Hepatic stellate cell (primary cell): ENCODE results near the gene ING2.
"Not testable (repeated sequence)": the region's sequence is repeated elsewhere in the genome, so short reads cannot be mapped to it uniquely, and the experiment has no call there.

Experiments
- DNase-seq: peaks from one replicate; pipeline ENCODE4 v3.0.0; 2011; ENCODE audit warnings: low spot score

Gene ING2

DNA sequence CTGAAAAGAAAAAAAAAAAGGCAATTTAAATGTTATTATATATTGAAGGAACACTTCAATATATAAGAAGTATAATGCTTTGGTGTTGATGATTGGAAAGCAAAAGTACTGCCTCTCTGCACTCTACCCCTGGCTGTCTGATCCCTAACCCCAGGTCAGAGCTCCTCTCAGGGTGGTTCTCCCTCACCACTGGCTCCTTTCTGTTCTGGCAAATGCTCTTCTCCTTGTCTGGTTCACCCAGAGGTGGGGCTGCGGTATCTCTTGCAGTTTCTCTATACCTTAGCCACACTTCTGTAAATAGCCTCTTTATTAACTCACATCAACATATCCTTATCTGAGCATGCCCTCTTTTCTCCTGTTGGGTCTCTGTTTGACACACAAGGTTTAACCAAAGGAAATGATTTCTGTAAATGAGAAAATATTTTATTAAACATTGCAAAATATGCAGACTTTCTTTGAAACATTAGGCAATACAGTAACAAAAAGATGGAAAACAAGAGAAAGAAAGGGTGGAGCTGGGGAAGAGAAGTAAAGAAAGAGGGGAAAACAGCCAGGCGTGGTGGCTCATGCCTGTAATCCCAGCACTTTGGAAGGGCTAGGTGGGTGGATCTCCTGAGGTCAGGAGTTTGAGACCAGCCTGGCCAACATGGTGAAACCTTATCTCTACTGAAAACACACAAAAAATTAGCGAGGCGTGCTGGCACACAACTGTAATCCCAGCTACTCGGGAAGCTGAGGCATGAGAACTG lies 45.7 kb downstream of the ING2 start:
- no peak for DNase-seq

DNA sequence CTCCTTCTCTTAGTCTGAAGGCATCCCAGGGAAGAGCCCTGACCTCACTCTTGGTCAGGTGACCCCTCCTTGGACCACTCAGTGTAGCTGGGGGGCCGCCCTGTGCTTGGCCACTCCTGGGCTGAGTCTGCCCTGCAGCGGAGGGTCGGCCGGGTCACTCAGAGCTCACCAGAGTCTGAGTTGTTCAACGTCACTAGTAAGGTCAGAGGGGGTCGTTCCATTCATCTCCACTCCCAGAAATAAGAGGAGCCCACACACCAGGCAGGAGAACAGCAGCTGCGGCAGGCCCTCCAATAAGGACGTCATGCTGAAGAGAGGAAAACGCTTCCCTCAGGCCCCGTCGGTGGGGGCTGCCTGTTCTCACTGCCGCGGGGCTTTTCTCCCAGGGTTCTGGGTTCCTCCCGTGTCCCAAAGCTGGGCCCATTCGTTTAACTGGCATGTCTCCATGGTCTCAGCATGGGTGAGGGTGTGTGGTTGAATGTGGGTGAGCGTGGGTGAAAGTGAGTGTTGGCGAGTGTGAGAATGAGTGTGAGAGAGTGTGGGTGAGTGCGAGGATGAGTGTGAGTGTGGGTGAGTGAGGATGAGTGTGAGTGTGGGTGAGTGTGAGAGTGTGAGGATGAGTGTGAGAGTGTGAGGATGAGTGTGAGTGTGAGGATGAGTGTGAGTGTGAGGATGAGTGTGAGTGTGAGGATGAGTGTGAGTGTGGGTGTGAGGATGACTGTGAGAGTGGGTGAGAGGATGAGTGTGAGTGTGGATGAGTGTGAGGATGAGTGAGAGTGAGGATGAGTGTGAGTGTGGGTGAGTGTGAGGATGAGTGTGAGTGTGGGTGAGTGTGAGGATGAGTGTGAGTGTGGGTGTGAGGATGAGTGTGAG lies 47.7 kb downstream of the ING2 start:
- no peak for DNase-seq

DNA sequence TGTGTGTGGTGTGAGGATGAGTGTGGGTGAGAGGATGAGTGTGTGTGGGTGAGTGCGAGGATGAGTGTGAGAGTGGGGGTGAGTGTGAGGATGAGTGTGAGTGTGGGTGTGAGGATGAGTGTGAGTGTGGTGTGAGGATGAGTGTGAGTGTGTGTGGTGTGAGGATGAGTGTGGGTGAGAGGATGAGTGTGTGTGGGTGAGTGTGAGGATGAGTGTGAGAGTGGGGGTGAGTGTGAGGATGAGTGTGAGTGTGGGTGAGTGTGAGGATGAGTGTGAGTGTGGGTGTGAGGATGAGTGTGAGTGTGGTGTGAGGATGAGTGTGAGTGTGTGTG lies 48.3 kb downstream of the ING2 start:
- DNase-seq: not testable (repeated sequence)

DNA sequence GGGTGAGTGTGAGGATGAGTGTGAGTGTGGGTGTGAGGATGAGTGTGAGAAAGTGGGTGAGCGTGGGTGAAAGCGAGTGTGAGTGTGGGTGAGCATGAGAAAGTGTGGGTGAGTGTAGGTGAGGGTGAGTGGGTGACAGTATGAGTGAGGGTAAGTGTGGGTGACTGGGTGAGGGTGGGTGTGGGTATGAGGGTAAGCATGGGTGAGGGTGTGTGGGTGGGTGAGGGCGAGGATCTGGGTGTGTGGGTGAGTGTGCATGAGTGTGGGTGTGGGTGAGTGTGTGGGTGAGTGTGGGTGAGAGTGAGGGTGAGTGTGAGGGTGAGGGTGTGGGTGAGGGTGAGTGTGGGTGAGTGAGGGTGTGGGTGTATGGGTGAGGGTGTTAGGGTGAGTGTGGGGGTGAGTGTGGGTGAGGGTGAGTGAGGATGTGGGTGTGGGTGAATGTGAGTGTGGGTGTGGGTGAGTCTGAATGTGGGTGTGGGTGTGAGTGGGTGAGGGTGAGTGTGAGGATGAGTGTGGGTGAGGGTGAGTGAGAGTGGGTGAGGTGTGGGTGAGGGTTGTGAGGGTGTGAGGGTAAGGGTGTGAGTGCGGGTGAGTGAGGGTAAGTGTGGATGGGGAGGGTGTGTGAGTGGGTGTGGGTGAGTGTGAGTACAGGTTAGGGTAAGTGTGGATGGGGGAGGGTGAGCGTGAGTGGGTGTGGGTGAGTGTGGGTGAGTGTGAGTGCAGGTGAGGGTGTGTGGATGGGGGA lies 48.9 kb downstream of the ING2 start:
- DNase-seq: no peak

DNA sequence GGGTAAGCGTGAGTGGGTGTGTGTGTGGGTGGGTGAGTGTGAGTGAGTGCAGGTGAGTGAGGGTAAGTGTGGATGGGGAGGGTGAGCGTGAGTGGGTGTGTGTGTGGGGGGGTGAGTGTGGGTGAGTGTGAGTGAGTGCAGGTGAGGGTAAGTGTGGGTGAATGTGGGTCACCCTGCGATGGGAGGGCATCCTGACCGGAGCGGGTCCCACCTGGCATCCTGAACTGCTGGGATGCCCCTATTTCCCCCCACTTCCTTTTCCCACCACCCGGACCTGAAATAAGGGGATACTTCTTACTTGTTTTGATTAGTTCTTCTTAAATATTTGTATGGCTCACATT lies 49.5 kb downstream of the ING2 start:
- DNase-seq: no peak

DNA sequence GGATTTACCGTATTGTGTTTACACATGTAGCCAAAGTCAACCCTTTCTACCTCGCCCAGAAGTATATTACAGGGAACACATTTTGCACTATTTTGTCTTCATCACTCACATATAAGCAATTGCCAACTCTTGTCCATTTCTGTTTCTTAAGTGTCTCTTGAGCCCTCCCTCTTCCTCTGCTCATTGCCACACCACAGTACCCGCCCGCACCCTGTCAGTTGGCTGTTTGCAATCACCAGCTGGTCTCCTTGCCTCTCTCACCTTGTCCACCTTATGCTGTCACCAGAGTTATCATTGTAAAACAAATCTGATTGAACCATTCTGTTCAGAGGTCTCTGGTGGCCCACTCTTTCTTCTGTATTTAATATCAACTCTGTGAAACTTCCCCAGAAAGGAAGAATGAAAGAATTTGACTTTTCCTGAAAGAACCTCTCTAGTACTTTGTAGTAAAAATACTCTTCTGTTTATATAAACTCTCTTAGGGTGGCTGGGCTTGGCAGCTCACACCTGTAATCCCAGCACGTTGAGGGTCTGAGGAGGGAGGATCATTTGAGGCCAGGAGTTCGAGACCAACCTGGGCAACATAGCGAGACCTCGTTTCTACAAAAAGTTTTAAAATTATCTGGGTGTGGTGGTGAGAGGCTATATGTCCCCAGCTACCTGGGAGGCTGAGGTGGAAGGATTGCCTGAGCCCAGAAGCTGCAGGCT lies 50.2 kb downstream of the ING2 start:
- DNase-seq: no peak

DNA sequence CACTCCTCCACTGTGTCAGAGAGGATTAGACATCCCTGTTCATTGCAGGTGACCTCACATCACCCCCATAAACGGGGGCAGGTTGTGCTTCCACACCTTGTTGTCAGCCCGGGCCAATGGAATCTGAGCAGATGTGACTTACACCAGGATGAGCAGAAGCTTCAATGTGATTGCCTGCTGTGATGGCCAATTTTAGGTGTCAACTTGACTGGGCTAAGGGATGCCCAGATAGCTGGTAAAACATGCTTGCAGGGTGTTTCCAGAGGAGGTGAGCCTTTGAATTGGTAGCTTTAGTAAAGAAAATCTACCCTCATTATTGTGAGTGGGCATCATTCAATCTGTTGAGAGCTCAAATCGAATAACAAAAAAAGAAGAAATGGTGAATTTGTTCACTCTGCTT lies 52.1 kb downstream of the ING2 start:
- no peak for DNase-seq

DNA sequence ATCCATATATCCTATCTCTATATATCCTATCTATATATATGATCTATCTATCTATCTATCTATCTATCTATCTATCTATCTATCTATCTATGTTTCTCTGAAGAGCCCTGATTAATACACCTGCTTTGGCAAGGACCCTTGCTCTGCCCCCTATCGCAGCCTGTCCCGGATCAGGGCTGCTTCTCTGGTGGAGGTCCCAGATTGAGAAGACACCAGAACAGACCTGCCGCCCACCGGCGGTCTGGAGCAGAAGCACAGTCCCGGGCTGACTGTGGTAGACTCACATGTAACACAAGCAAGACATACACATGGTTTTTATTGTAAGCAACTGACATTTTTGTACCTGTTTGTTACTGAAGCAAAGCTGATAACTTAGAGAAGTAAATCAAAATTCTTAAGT lies 52.8 kb downstream of the ING2 start:
- no peak for DNase-seq

DNA sequence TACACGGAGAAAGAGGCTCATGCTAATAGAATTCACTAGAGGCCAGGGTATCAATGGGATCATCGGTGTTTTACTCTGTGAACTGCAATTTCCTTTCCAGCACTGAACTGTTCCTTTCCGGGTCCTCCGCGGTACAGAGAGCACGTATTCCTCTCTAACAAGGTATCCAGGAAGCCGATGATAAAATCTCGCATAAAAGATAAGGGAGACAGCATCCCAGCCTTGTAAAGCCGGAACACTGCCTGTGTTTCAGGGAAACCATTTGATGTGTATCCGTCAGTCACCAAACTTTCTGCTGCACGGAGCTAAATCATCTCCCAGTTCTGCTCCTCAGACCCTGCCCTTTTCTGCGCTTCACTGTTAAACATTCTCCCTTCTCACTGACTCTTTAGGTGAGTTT lies 54.0 kb downstream of the ING2 start:
- no peak for DNase-seq

DNA sequence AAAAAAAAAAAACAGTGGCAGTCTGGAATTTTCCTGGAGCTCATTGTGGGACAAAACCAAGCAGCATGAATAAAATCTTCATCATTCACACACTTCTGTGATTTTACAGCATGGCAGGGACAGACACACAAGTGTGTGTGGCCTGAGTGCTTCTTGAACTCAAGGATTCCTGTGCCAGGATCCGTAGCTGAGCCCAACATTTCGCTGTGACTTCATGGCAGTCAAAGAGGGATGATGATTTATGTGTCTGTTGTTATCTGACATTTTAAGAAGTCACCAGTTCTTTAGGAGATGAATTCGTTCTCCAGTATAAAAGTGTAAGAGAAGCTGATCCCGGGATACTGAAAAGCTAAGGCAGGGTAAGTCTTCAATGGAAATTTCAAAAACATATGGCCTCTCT lies 57.0 kb downstream of the ING2 start:
- DNase-seq: no peak
